ENCODE measurements around the gene BBS9. TPM values are rescaled to one million over a fixed set of nuclear protein-coding genes. Genes with fewer than 3 reads are reported as not detected.

BBS9 gene
- total and polyA plus RNA-seq, 2 of the 4 experiments (the other 2 are of a cell fraction): 7.9 to 9.5 TPM

DNA sequence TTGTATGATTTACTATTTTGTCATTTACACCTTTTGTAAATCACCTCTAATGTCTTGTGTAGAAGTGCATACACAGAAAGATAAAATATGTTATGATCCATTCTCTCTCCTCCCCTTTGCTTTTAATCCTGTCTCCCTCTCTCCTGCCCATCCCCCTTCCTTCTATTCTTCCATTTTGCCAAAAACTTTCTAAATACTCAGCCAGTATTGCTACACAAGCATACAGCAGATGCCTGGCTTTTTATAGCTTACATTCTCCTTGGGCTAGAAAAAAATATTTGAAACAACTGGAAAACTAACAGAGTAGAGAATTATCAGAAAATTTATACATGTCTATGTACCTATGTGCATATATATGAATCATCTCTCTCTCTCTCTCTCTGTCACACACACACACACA, 467.3 kb downstream of the BBS9 start:
- CTCF ChIA-PET: no interaction called here

More for the DNA sequence above, 467.3 kb downstream of the BBS9 start:
- dilution Hi-C loops (cut with HindIII; ENCODE audit: low sequenced_read_pairs, unreplicated experiment) (no loop called here), intact Hi-C loops (cut with micrococcal nuclease) (no loop called here), in situ Hi-C loops (cut with MboI; ENCODE audit: low sequenced_read_pairs) (no loop called here)
- Histone ChIP-seq H3K9me1 (ENCODE audit: insufficient read depth, low read length) (no peaks in the 10 kb centered on the region), H3K56ac (ENCODE audit: extremely low read depth, insufficient read depth, low read length) (no peak overlapping the region), H3K27me3 (ENCODE audit: control insufficient read depth, insufficient read depth, low read length) (no peaks in the 10 kb centered on the region), H4K91ac (ENCODE audit: insufficient read depth, low read depth, low read length) (no peak overlapping the region), H3K9me3 (ENCODE audit: control insufficient read depth, insufficient read depth, low read length) (no peaks in the 10 kb centered on the region), H3K79me1 (ENCODE audit: low read depth in 1 of 2, low read length in 2 of 2) (no peaks in the 10 kb centered on the region), H2AK9ac (replicated peaks; ENCODE audit: low read depth, low read length, poor library complexity) (no peak overlapping the region), H4K8ac (ENCODE audit: low read depth in 2 of 2, low read length in 2 of 2) (no peak overlapping the region; a peak in 1 of 4 replicates), H2BK120ac (ENCODE audit: low read depth, low read length) (no peak overlapping the region), H3K14ac (replicated peaks; ENCODE audit: low read depth, low read length) (no peak overlapping the region), H3K4ac (ENCODE audit: low read depth, low read length) (no peak overlapping the region), H3K36me3 (ENCODE audit: control insufficient read depth, insufficient read depth, low read length) (no peaks in the 10 kb centered on the region), H4K5ac (ENCODE audit: low read depth, low read length) (peak overlapping the region; percentile 17; the same call in 1 of the 2 replicates), H3K4me3 (ENCODE audit: insufficient read depth, low read depth, low read length) (no peak overlapping the region), H3K27ac (ENCODE audit: insufficient read depth, low read length) (peak overlapping the region; percentile 33; the same call in 1 of the 2 replicates), H3K4me1 (ENCODE audit: control insufficient read depth, insufficient read depth, low read length) (peaks cover 5% of the 10 kb centered on the region; the same call in 1 of the 2 replicates), H3K18ac (ENCODE audit: low read depth, low read length) (peak overlapping the region; percentile 30), H4K20me1 (ENCODE audit: insufficient read depth, low read length) (no peaks in the 10 kb centered on the region), H2BK15ac (ENCODE audit: low read depth, low read length) (no peak overlapping the region), H3K4me2 (ENCODE audit: low read depth, low read length) (0 out of 2 replicates have a peak overlapping the region, but pooled peaks have one; percentile 15), H2BK5ac (ENCODE audit: low read depth, low read length, poor library complexity, severe bottlenecking) (peak overlapping the region; percentile 31), H2BK20ac (ENCODE audit: low read depth, low read length) (no peak overlapping the region; the same call in 1 of the 2 replicates), H3K9ac (ENCODE audit: low read depth, low read length) (no peak overlapping the region), H2AK5ac (ENCODE audit: low read depth, low read length) (no peak overlapping the region), H2AFZ (replicated peaks; ENCODE audit: low read length, poor library complexity) (no peak overlapping the region), H3K23ac (ENCODE audit: low read depth, low read length) (no peak overlapping the region)
- peak; percentile 32; the same call in 1 of the 2 replicates for TF ChIP-seq CEBPB (IDR thresholded peaks at IDR 0.05; ENCODE audit: low read depth, low read length)
- TF ChIP-seq CHD1 (IDR thresholded peaks at IDR 0.05; ENCODE audit: low read depth, low read length): no peak
- no peak for TF ChIP-seq RFX5 (IDR thresholded peaks at IDR 0.05; ENCODE audit: low read depth, low read length)
- DNase-seq: peak; percentile 16
- ATAC-seq (ENCODE audit: low read depth): peak; percentile 49
- POLR2A ChIA-PET (ENCODE audit: unreplicated experiment): no interaction called here
- no TSS peak for BruUV-seq (replicated peaks)
